Right ventricle myocardium inferior (tissue), 1 donor: ENCODE data around the gene ELMO1. TPM values are rescaled to one million over a fixed set of nuclear protein-coding genes. Genes with fewer than 3 reads are reported as not detected.

Experiments used
- ATAC-seq: fragments of 200-7000 bp; cut with Tn5 transposase; one replicate; pipeline ENCODE4 v1.9.1; 2020; ENCODE audit warnings: mild to moderate bottlenecking, moderate library complexity
- DNase-seq: peaks from one replicate; pipeline ENCODE4 v3.0.0; 2021; ENCODE audit errors: missing footprints
- intact Hi-C: fragments of 100-400 bp; cut with DNase I; formaldehyde crosslinking; loops from one replicate; pipeline ENCODE4 v1.11.0; 2022
- total RNA-seq: library from RNA; stranded (reverse); fragmentation: NEBNext Ultra II Directional; extraction: Animal tissue kit (Norgen Biotek cat#: 25700); gene quantifications from one replicate; pipeline ENCODE4 v1.2.1, GENCODE V29; 2021
- donor health status: DM: no; HTN: yes; CAD: no; lungs with severe emphysema.

The ELMO1 gene
- total RNA-seq, 1 donor from 2014 or later: 13.8 TPM

GRCh38 chr7:37310327-37311080 is 138.2 kb downstream of the ELMO1 start:
- ATAC-seq: peak; percentile 23
- intact Hi-C loops: no loop called here

GRCh38 chr7:37309493-37309892 is 139.2 kb downstream of the ELMO1 start:
- intact Hi-C loops: no loop called here
- ATAC-seq: no peak
- DNase-seq: no peak

More at GRCh38 chr7:37310327-37311080, 138.2 kb downstream of the ELMO1 start:
- DNase-seq: no peak

- DNase-seq (no peak), ATAC-seq (no peak)
- intact Hi-C loops: no loop called here
Observed at GRCh38 chr7:37304921-37305320, 143.7 kb downstream of the ELMO1 start.

- DNase-seq (no peak), ATAC-seq (no peak)
- intact Hi-C loops: no loop called here
Observed at GRCh38 chr7:37297546-37297945, 151.1 kb downstream of the ELMO1 start.

- intact Hi-C loops: no loop called here
- ATAC-seq (no peak), DNase-seq (no peak)
Observed at GRCh38 chr7:37295401-37295800, 153.3 kb downstream of the ELMO1 start.

- DNase-seq (no peak), ATAC-seq (no peak)
- intact Hi-C loops: no loop called here
Observed at GRCh38 chr7:37290731-37291130, 157.9 kb downstream of the ELMO1 start.

- ATAC-seq: no peak
- intact Hi-C loops: loop anchor here (5.0 to 10.0 kb wide), 3 partner anchors 63 to 208 kb away; no protein-coding TSS in a partner anchor
- DNase-seq: no peak
Observed at GRCh38 chr7:37289781-37290180, 158.9 kb downstream of the ELMO1 start.

GRCh38 chr7:37289367-37289766 is 159.3 kb downstream of the ELMO1 start:
- intact Hi-C loops: loop anchor here (5.0 to 10.0 kb wide), 3 partner anchors 63 to 208 kb away; no protein-coding TSS in a partner anchor
- ATAC-seq (peak; percentile 33), DNase-seq (no peak)

GRCh38 chr7:37287131-37287855 is 161.4 kb downstream of the ELMO1 start:
- intact Hi-C loops: loop anchor here (5.0 to 10.0 kb wide), 3 partner anchors 65 to 210 kb away; no protein-coding TSS in a partner anchor
- DNase-seq (no peak), ATAC-seq (no peak)

GRCh38 chr7:37286454-37286832 is 162.2 kb downstream of the ELMO1 start:
- intact Hi-C loops: loop anchor here (5.0 to 10.0 kb wide), 3 partner anchors 66 to 211 kb away; no protein-coding TSS in a partner anchor
- peak; percentile 2 for ATAC-seq
- DNase-seq: no peak

GRCh38 chr7:37285706-37286453 is 162.8 kb downstream of the ELMO1 start:
- DNase-seq (no peak), ATAC-seq (peak; percentile 34)
- intact Hi-C loops: loop anchor here (2.0 to 10.0 kb wide), 4 partner anchors 66 to 211 kb away; partner anchors contain the start of gene ELMO1

GRCh38 chr7:37284805-37285231 is 163.8 kb downstream of the ELMO1 start:
- ATAC-seq: peak; percentile 46
- intact Hi-C loops: loop anchor here (2.0 to 10.0 kb wide), 4 partner anchors 67 to 212 kb away; partner anchors contain the start of gene ELMO1
- DNase-seq: peak; percentile 55

GRCh38 chr7:37284285-37284684 is 164.4 kb downstream of the ELMO1 start:
- intact Hi-C loops: loop anchor here (2.0 to 10.0 kb wide), 2 partner anchors 69 to 165 kb away; partner anchors contain the start of gene ELMO1
- no peak for ATAC-seq

GRCh38 chr7:37283716-37284115 is 164.9 kb downstream of the ELMO1 start:
- no peak for ATAC-seq
- intact Hi-C loops: loop anchor here (2.0 to 10.0 kb wide), 2 partner anchors 69 to 165 kb away; partner anchors contain the start of gene ELMO1

More at GRCh38 chr7:37284285-37284684, 164.4 kb downstream of the ELMO1 start:
- no peak for DNase-seq

GRCh38 chr7:37282927-37283326 is 165.7 kb downstream of the ELMO1 start:
- ATAC-seq: no peak
- no peak for DNase-seq
- intact Hi-C loops: loop anchor here (10.0 kb wide), 1 partner anchor 68 kb away; no protein-coding TSS in a partner anchor

More at GRCh38 chr7:37283716-37284115, 164.9 kb downstream of the ELMO1 start:
- DNase-seq: no peak

- intact Hi-C loops: loop anchor here (10.0 kb wide), 1 partner anchor 67 kb away; no protein-coding TSS in a partner anchor
- DNase-seq (no peak), ATAC-seq (no peak)
Observed at GRCh38 chr7:37282093-37282444, 166.6 kb downstream of the ELMO1 start.

GRCh38 chr7:37281368-37282092 is 167.1 kb downstream of the ELMO1 start:
- intact Hi-C loops: loop anchor here (10.0 kb wide), 1 partner anchor 67 kb away; no protein-coding TSS in a partner anchor
- DNase-seq (no peak), ATAC-seq (no peak)

- DNase-seq: no peak
- intact Hi-C loops: no loop called here
- ATAC-seq: no peak
Observed at GRCh38 chr7:37277513-37277912, 171.2 kb downstream of the ELMO1 start.
